ENCODE data around the gene TFAP2E. TPM values are rescaled to one million over a fixed set of nuclear protein-coding genes. Genes with fewer than 3 reads are reported as not detected.

Gene TFAP2E
- total RNA-seq, 1 experiment from 2014 or later: 6.1 TPM

DNA sequence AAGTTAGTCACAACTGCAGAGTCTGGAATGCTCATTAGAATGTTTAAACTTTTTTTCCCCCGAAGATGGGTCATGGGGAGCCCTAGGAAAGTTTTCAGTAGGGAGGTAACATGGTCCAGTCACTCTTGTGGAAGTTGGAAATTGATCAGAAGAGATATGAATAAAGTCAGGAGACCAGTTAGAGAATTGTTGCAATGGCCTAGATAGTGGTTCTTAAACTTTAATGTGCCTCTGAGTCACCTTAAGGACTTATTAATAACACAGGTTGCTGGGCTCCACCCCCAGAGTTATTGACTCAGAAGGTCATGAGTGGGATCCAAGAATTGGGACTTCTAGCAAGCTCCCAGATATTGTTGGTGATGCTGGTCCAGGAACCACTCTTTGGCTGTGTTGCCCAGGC, 3.2 kb upstream of the TFAP2E start:
- BruUV-seq (replicated peaks): no TSS peak
- H3K27me3 ChIP-seq (ENCODE audit: insufficient read depth, low read length): no peaks in the 10 kb centered on the region

DNA sequence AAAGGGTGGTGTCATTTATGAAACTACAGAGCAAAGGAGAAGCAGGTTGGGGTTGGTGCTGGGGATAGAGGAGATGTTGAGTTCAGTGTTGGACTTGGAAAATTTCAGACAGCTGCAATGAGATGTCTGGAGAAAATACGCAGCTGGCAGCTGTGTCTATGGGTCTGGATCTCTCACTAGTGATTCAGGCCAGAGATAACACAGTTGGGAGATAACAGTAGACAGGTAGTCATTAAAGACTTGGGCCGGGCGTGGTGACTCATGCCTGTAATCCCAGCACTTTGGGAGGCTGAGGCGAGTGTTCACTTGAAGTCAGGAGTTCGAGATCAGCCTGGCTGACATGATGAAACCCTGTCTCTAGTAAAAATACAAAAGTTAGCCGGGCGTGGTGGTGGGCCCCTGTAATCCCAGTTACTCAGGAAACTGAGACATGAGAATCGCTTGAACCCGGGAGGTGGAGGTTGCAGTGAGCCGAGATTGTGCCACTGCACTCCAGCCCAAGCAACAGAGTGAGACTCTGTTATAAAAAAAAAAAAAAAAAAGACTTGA, 2.5 kb upstream of the TFAP2E start:
- Histone ChIP-seq H3K9me2 (ENCODE audit: insufficient read depth) (no peaks in the 10 kb centered on the region), H3K4me2 (ENCODE audit: low read length) (peak overlapping the region; percentile 22), H2AFZ (ENCODE audit: low read depth, low read length, poor library complexity, severe bottlenecking) (no peak overlapping the region), H3K27ac (ENCODE audit: low read depth, low read length) (no peak overlapping the region), H3K9ac (ENCODE audit: low read length) (no peak overlapping the region), H3K79me2 (ENCODE audit: insufficient read depth, low read length) (no peaks in the 10 kb centered on the region), H3K27me3 (ENCODE audit: insufficient read depth, low read length) (no peaks in the 10 kb centered on the region), H3K9me3 (ENCODE audit: control insufficient read depth in 1 of 2, insufficient read depth in 1 of 2, low read depth in 1 of 2, low read length in 2 of 2) (no peaks in the 10 kb centered on the region), H3K4me3 (replicated peaks in 1 of 2; ENCODE audit: low read depth in 1 of 2, low read length in 2 of 2) (no peak overlapping the region), H3K36me3 (ENCODE audit: control insufficient read depth in 1 of 2, insufficient read depth in 2 of 2, low read length in 2 of 2) (no peaks in the 10 kb centered on the region), H4K20me1 (ENCODE audit: insufficient read depth) (no peaks in the 10 kb centered on the region), H3K4me1 (ENCODE audit: control insufficient read depth in 1 of 2, insufficient read depth in 2 of 2, low read length in 2 of 2) (peaks cover 20 to 39% of the 10 kb centered on the region in 2 experiments; a peak in 3 of 4 replicates)
- ATAC-seq (no peak), DNase-seq (ENCODE audit: low read depth, low spot score) (no peak)
- POLR2A ChIA-PET: interaction anchor here (0.6 to 1.3 kb wide), 2 partner anchors 33 to 157 kb away, joined by 3 to 5 read pairs; no protein-coding TSS in a partner anchor
- intact Hi-C loops (cut with micrococcal nuclease): loop anchor here (5.0 kb wide), 1 partner anchor 72 kb away; the partner anchor contains the start of gene PSMB2
- RAD21 ChIA-PET (ENCODE audit: low non-redundant PET in 1 of 2, low total read pairs in 2 of 2, uncharacterized antibody in 2 of 2, unreplicated experiment in 2 of 2): no interaction called here
- CTCF ChIA-PET: interaction anchor here (1.9 kb wide), 2 partner anchors 145 to 156 kb away, joined by 7 to 12 read pairs; no protein-coding TSS in a partner anchor
- no TSS peak for BruUV-seq (replicated peaks)
- TF ChIP-seq FOSL1 (IDR thresholded peaks at IDR 0.05; ENCODE audit: low read depth) (0 out of 2 replicates have a peak, but pooled peaks have one; percentile 20), JUND (IDR thresholded peaks at IDR 0.05) (no peak)

More for the DNA sequence above, 3.2 kb upstream of the TFAP2E start:
- Histone ChIP-seq H3K79me2 (ENCODE audit: insufficient read depth, low read length) (no peaks in the 10 kb centered on the region), H3K9me3 (ENCODE audit: control insufficient read depth in 1 of 2, insufficient read depth in 1 of 2, low read depth in 1 of 2, low read length in 2 of 2) (no peaks in the 10 kb centered on the region), H3K4me2 (ENCODE audit: low read length) (peak overlapping the region; percentile 22), H3K27ac (ENCODE audit: low read depth, low read length) (no peak overlapping the region), H3K4me3 (replicated peaks in 1 of 2; ENCODE audit: low read depth in 1 of 2, low read length in 2 of 2) (no peak overlapping the region), H3K36me3 (ENCODE audit: control insufficient read depth in 1 of 2, insufficient read depth in 2 of 2, low read length in 2 of 2) (peaks cover 0 to under 1% of the 10 kb centered on the region in 2 experiments; a peak in 1 of 4 replicates), H3K9ac (ENCODE audit: low read length) (no peak overlapping the region), H2AFZ (ENCODE audit: low read depth, low read length, poor library complexity, severe bottlenecking) (no peak overlapping the region), H3K9me2 (ENCODE audit: insufficient read depth) (no peaks in the 10 kb centered on the region), H3K4me1 (ENCODE audit: control insufficient read depth in 1 of 2, insufficient read depth in 2 of 2, low read length in 2 of 2) (peaks cover 13 to 35% of the 10 kb centered on the region in 2 experiments; a peak in 3 of 4 replicates), H4K20me1 (ENCODE audit: insufficient read depth) (no peaks in the 10 kb centered on the region)
- RAD21 ChIA-PET (ENCODE audit: low non-redundant PET in 1 of 2, low total read pairs in 2 of 2, uncharacterized antibody in 2 of 2, unreplicated experiment in 2 of 2): no interaction called here
- intact Hi-C loops (cut with micrococcal nuclease): loop anchor here (1.0 to 5.0 kb wide), 3 partner anchors 72 to 204 kb away; partner anchors contain the start of gene PSMB2
- TF ChIP-seq TCF7L2 (IDR thresholded peaks at IDR 0.05; ENCODE audit: borderline replicate concordance, extremely low read depth, insufficient read depth, insufficient read length): no peak
- TF ChIP-seq, protein P1, sequence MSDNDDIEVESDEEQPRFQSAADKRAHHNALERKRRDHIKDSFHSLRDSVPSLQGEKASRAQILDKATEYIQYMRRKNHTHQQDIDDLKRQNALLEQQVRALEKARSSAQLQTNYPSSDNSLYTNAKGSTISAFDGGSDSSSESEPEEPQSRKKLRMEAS (IDR thresholded peaks at IDR 0.05): no peak
- no peak for TF ChIP-seq ZNF274 (IDR thresholded peaks at IDR 0.05; ENCODE audit: low read depth, low read length)
- no peak for TF ChIP-seq SIN3A (IDR thresholded peaks at IDR 0.05; ENCODE audit: low read depth)
- TF ChIP-seq EZH2 (IDR thresholded peaks at IDR 0.05): no peak
- no peak for TF ChIP-seq CEBPB (IDR thresholded peaks at IDR 0.05; ENCODE audit: low read depth)
- CTCF ChIA-PET: interaction anchor here (1.9 kb wide), 2 partner anchors 146 to 157 kb away, joined by 7 to 12 read pairs; no protein-coding TSS in a partner anchor
- ATAC-seq (no peak), DNase-seq (ENCODE audit: low read depth, low spot score) (no peak)
- POLR2A ChIA-PET: no interaction called here

Data from HCT116 (cell line).